ENCODE results near the gene ZNF783.

Gene ZNF783

GRCh38 chr7:149294634-149295480 lies 32.9 kb downstream of the ZNF783 start:
- ATAC-seq (ENCODE audit: low read depth): no peak
- TF ChIP-seq CTCF (IDR thresholded peaks at IDR 0.05; ENCODE audit: poor library complexity, severe bottlenecking): no peak
- DNase-seq (ENCODE audit: low spot score): no peak
- H3K4me3 ChIP-seq (ENCODE audit: severe bottlenecking): no peak overlapping the region
- H3K27me3 ChIP-seq (ENCODE audit: insufficient read depth, poor library complexity, severe bottlenecking): no peaks in the 10 kb centered on the region
- H3K9me3 ChIP-seq (ENCODE audit: severe bottlenecking): no peaks in the 10 kb centered on the region
- H3K36me3 ChIP-seq (ENCODE audit: low read depth): no peaks in the 10 kb centered on the region
- no peaks in the 10 kb centered on the region for H3K4me1 ChIP-seq (ENCODE audit: insufficient read depth, poor library complexity, severe bottlenecking)
- no peak overlapping the region for H3K27ac ChIP-seq (ENCODE audit: poor library complexity, severe bottlenecking)

- no peak for DNase-seq (ENCODE audit: low spot score)
- no peak for TF ChIP-seq CTCF (IDR thresholded peaks at IDR 0.05; ENCODE audit: poor library complexity, severe bottlenecking)
- Histone ChIP-seq H3K36me3 (ENCODE audit: low read depth) (no peaks in the 10 kb centered on the region), H3K4me1 (ENCODE audit: insufficient read depth, poor library complexity, severe bottlenecking) (no peaks in the 10 kb centered on the region), H3K27ac (ENCODE audit: poor library complexity, severe bottlenecking) (no peak overlapping the region), H3K9me3 (ENCODE audit: severe bottlenecking) (no peaks in the 10 kb centered on the region), H3K4me3 (ENCODE audit: severe bottlenecking) (no peak overlapping the region), H3K27me3 (ENCODE audit: insufficient read depth, poor library complexity, severe bottlenecking) (no peaks in the 10 kb centered on the region)
- no peak for ATAC-seq (ENCODE audit: low read depth)
Measured at GRCh38 chr7:149295481-149295850, 33.5 kb downstream of the ZNF783 start.

- ATAC-seq (ENCODE audit: low read depth) (no peak), DNase-seq (ENCODE audit: low spot score) (no peak)
- Histone ChIP-seq H3K27me3 (ENCODE audit: insufficient read depth, poor library complexity, severe bottlenecking) (no peaks in the 10 kb centered on the region), H3K9me3 (ENCODE audit: severe bottlenecking) (no peaks in the 10 kb centered on the region), H3K4me1 (ENCODE audit: insufficient read depth, poor library complexity, severe bottlenecking) (no peaks in the 10 kb centered on the region), H3K4me3 (ENCODE audit: severe bottlenecking) (no peak overlapping the region), H3K27ac (ENCODE audit: poor library complexity, severe bottlenecking) (no peak overlapping the region), H3K36me3 (ENCODE audit: low read depth) (no peaks in the 10 kb centered on the region)
- no peak for TF ChIP-seq CTCF (IDR thresholded peaks at IDR 0.05; ENCODE audit: poor library complexity, severe bottlenecking)
Measured at GRCh38 chr7:149296368-149296767, 34.4 kb downstream of the ZNF783 start.

GRCh38 chr7:149297034-149297755 lies 35.2 kb downstream of the ZNF783 start:
- no peak overlapping the region for H3K27ac ChIP-seq (ENCODE audit: poor library complexity, severe bottlenecking)
- H3K4me1 ChIP-seq (ENCODE audit: insufficient read depth, poor library complexity, severe bottlenecking): no peaks in the 10 kb centered on the region
- no peaks in the 10 kb centered on the region for H3K9me3 ChIP-seq (ENCODE audit: severe bottlenecking)
- no peak for ATAC-seq (ENCODE audit: low read depth)
- no peak overlapping the region for H3K4me3 ChIP-seq (ENCODE audit: severe bottlenecking)
- no peak for DNase-seq (ENCODE audit: low spot score)
- no peak for TF ChIP-seq CTCF (IDR thresholded peaks at IDR 0.05; ENCODE audit: poor library complexity, severe bottlenecking)
- H3K36me3 ChIP-seq (ENCODE audit: low read depth): no peaks in the 10 kb centered on the region
- H3K27me3 ChIP-seq (ENCODE audit: insufficient read depth, poor library complexity, severe bottlenecking): no peaks in the 10 kb centered on the region
